Upper lobe of right lung (tissue), 1 donor: ENCODE data around the gene CCDC195. TPM values are rescaled to one million over a fixed set of nuclear protein-coding genes. Genes with fewer than 3 reads are reported as not detected.

Source experiments
- ATAC-seq: fragments of 200-7000 bp; cut with Tn5 transposase; one replicate; pipeline ENCODE4 v1.9.1; 2020; ENCODE audit warnings: mild to moderate bottlenecking, moderate library complexity
- DNase-seq: peaks from one replicate; pipeline ENCODE4 v3.0.0-alpha.2; 2020
- H3K27ac ChIP-seq: fragments of 200-600 bp; one replicate; pipeline ENCODE4 v1.8.0; 2022
- H3K27me3 ChIP-seq: fragments of 200-600 bp; one replicate; pipeline ENCODE4 v1.8.0; 2022; ENCODE audit warnings: mild to moderate bottlenecking
- H3K36me3 ChIP-seq: fragments of 200-600 bp; one replicate; pipeline ENCODE4 v1.8.0; 2022
- H3K4me1 ChIP-seq: fragments of 200-600 bp; one replicate; pipeline ENCODE4 v1.8.0; 2022
- H3K4me3 ChIP-seq: fragments of 200-600 bp; one replicate; pipeline ENCODE4 v1.8.0; 2022; ENCODE audit warnings: mild to moderate bottlenecking
- H3K9me3 ChIP-seq: fragments of 200-600 bp; one replicate; pipeline ENCODE4 v1.8.0; 2022
- CTCF ChIP-seq: fragments of 200-600 bp; IDR thresholded peaks from one replicate; pipeline ENCODE4 v1.8.0; 2022; ENCODE audit warnings: antibody characterized with exemption
- intact Hi-C: fragments of 100-400 bp; cut with DNase I; formaldehyde crosslinking; loops from one replicate; pipeline ENCODE4 v1.11.0; 2022
- total RNA-seq: library from RNA; stranded (reverse); fragmentation: NEBNext Ultra II Directional; extraction: Animal tissue kit (Norgen Biotek cat#: 25700); gene quantifications from one replicate; pipeline ENCODE4 v1.2.1, GENCODE V29; 2021
- donor health status: DM: no; HTN: yes; CAD: no; lungs with severe emphysema.

Gene CCDC195
- total RNA-seq, 1 donor from 2014 or later: not detected

- Histone ChIP-seq H3K4me3 (no peak overlapping the region), H3K36me3 (no peaks in the 10 kb centered on the region), H3K27me3 (no peaks in the 10 kb centered on the region), H3K27ac (no peak overlapping the region), H3K9me3 (no peaks in the 10 kb centered on the region), H3K4me1 (no peaks in the 10 kb centered on the region)
- DNase-seq (no peak), ATAC-seq (no peak)
- no peak for TF ChIP-seq CTCF
- intact Hi-C loops: no loop called here
These were observed 25.3 kb downstream of the CCDC195 start for GRCh38 chr2:224690868-224691267.

GRCh38 chr2:224689539-224689938 is 26.6 kb downstream of the CCDC195 start:
- no peaks in the 10 kb centered on the region for H3K36me3 ChIP-seq
- H3K4me1 ChIP-seq: no peaks in the 10 kb centered on the region
- ATAC-seq (no peak), DNase-seq (no peak)
- H3K9me3 ChIP-seq: no peaks in the 10 kb centered on the region
- no peak overlapping the region for H3K27ac ChIP-seq
- H3K27me3 ChIP-seq: no peaks in the 10 kb centered on the region
- intact Hi-C loops: no loop called here
- no peak overlapping the region for H3K4me3 ChIP-seq
- no peak for TF ChIP-seq CTCF

GRCh38 chr2:224688997-224689396 is 27.2 kb downstream of the CCDC195 start:
- no peaks in the 10 kb centered on the region for H3K9me3 ChIP-seq
- H3K4me3 ChIP-seq: no peak overlapping the region
- no peak for TF ChIP-seq CTCF
- H3K36me3 ChIP-seq: no peaks in the 10 kb centered on the region
- H3K27ac ChIP-seq: no peak overlapping the region
- H3K4me1 ChIP-seq: no peaks in the 10 kb centered on the region
- intact Hi-C loops: no loop called here
- ATAC-seq (no peak), DNase-seq (no peak)
- no peaks in the 10 kb centered on the region for H3K27me3 ChIP-seq

- Histone ChIP-seq H3K36me3 (no peaks in the 10 kb centered on the region), H3K4me1 (no peaks in the 10 kb centered on the region), H3K4me3 (no peak overlapping the region), H3K27ac (no peak overlapping the region), H3K27me3 (no peaks in the 10 kb centered on the region), H3K9me3 (no peaks in the 10 kb centered on the region)
- ATAC-seq: no peak
- intact Hi-C loops: no loop called here
- TF ChIP-seq CTCF: no peak
- DNase-seq: no peak
These were observed 29.0 kb downstream of the CCDC195 start for GRCh38 chr2:224687156-224687555.

GRCh38 chr2:224685121-224685520 is 31.0 kb downstream of the CCDC195 start:
- no peaks in the 10 kb centered on the region for H3K9me3 ChIP-seq
- H3K27ac ChIP-seq: no peak overlapping the region
- no peaks in the 10 kb centered on the region for H3K36me3 ChIP-seq
- TF ChIP-seq CTCF: no peak
- H3K4me3 ChIP-seq: no peak overlapping the region
- H3K27me3 ChIP-seq: no peaks in the 10 kb centered on the region
- ATAC-seq: no peak
- DNase-seq: no peak
- H3K4me1 ChIP-seq: no peaks in the 10 kb centered on the region
- intact Hi-C loops: no loop called here

GRCh38 chr2:224682134-224682533 is 34.0 kb downstream of the CCDC195 start:
- intact Hi-C loops: no loop called here
- DNase-seq (no peak), ATAC-seq (no peak)
- no peak overlapping the region for H3K4me3 ChIP-seq
- no peaks in the 10 kb centered on the region for H3K36me3 ChIP-seq
- H3K4me1 ChIP-seq: no peaks in the 10 kb centered on the region
- H3K27ac ChIP-seq: no peak overlapping the region
- no peaks in the 10 kb centered on the region for H3K27me3 ChIP-seq
- no peak for TF ChIP-seq CTCF
- H3K9me3 ChIP-seq: no peaks in the 10 kb centered on the region
